NCI-H2081 (cell line): ENCODE data around the gene KIAA0408.
"Not testable (repeated sequence)": the region's sequence is repeated elsewhere in the genome, so short reads cannot be mapped to it uniquely, and the experiment has no call there.

ENCODE experiments used
- DNase-seq, 2 experiments: peaks; one replicate each; lab custom pipeline; 2025; lab: John Stamatoyannopoulos, UW

The KIAA0408 gene

DNA sequence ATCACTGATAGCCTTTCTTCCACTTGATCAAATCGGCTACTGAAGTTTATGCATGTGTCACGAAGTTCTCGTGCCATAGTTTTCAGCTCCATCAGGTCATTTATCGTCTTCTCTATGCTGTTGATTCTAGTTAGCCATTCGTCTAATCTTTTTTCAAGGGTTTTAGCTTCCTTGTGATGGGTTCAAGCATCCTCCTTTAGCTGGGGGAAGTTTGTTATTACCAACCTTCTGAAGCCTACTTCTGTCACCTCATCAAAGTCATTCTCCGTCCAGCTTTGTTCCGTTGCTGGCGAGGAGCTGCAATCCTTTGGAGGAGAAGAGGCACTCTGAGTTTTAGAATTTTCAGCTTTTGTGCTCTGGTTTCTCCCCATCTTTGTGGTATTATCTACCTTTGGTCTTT, 47.2 kb downstream of the KIAA0408 start:
- DNase-seq = not testable (repeated sequence)
